GM21576 (cell line): Measurements from ENCODE around the gene SCGB3A1.

ENCODE experiments used
- ATAC-seq: cut with Tn5 transposase; IDR thresholded peaks from one replicate; pipeline ENCODE4 v1.9.1; 2021; ENCODE audit warnings: mild to moderate bottlenecking, moderate library complexity; ENCODE audit not compliant: unreplicated experiment

SCGB3A1 gene

DNA sequence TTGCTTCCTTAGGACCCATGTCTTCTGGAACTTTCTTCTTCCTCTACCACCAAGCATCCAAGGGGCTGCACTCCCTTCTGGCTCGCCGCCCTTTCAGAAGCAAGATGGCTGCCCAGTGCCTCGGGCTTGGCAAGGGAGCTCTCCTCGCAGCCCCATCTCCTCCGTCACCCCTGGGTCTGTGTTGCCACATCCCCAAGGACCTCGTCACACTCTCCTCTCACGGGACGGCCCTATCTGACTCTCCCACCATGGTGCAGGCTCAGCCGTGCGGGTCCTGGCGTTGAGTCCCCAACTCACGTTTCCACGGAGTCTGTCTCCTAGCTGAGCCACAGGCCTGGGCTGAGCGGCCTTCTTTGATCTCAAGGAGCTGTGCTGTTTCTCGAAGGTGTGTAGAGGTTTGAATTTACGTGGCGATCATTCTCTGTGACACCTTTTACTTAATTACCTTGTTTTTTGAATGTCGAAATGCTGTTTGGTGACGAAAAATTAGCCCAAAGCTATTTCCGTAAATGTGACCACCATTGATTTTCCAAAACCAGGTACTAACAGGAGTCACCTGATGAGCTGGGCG is 15.0 kb upstream of the SCGB3A1 start:
- ATAC-seq = no peak

DNA sequence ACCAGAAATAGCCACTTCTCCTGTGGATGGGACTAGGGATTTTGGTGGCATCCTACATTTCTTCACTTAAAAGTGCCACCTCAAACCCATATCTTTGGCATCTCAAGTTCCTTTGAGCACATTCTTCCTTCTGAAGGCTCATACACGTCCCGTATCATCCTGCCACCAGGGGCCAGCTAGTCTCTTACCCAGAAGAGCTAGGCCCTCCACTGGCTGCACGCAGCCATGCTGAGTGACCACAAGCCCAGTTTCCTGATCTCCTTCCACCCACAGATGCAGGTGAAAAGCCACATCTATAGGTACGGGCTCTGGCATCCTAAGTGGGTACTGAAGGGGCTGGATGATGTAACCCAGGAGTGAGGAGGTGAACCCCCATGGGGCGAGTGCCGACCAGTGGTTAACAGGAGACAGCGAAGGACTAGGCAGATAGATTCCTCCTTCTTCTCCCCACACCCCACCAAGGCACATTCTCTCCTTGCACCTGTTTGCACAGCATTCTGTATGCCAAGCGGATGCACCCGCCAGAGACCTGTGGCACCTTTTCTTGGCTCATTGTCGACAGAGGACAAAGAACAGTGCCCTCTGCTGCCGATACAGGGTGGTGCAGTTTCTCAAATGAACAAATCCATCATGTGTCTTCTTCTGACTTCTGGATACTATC is 14.4 kb upstream of the SCGB3A1 start:
- no peak for ATAC-seq

DNA sequence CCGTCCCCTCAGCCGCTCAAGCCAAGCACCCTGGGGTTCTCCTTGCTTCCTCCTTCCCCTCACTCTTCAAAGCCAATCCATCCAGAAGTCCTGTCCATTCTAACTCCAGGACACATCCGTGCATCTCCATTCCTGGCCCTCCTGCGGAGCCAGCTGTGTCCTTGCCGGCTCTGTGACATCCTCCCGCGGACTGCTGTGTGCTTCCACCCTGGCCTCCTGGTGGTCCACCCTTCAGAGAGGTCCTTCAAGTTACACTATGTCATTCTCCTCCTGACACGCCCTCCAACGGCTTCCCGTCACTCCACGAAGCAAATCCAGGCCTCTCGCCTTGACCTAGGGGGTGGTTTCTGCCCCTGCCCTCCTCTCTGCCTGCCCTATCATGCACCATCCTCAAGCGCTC is 13.0 kb upstream of the SCGB3A1 start:
- ATAC-seq = no peak

DNA sequence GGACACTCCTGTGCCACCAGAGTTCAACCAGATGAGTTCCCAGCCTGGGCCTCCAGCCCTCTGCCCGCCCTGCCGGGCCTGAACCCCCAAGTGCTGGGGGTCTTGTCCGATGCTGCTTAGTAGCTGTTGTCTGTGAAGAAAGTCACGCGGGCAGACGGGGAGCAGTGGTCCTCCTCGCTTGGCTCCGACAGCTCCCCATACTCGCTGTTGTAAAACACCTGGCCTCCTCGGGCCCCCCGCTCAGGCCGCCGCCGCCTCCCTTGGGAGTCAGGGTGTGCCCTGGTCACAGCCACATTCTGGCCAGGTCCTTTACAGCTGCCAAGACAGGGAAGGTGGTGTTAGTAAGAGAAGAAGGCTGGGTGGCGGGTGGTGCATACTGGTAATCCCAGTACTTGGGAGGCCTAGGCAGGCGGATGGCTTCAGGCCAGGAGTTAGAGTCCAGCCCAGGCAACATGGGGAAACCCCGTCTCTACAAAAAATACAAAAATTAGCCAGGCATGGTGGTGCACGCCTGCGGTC is 11.8 kb upstream of the SCGB3A1 start:
- no peak for ATAC-seq

DNA sequence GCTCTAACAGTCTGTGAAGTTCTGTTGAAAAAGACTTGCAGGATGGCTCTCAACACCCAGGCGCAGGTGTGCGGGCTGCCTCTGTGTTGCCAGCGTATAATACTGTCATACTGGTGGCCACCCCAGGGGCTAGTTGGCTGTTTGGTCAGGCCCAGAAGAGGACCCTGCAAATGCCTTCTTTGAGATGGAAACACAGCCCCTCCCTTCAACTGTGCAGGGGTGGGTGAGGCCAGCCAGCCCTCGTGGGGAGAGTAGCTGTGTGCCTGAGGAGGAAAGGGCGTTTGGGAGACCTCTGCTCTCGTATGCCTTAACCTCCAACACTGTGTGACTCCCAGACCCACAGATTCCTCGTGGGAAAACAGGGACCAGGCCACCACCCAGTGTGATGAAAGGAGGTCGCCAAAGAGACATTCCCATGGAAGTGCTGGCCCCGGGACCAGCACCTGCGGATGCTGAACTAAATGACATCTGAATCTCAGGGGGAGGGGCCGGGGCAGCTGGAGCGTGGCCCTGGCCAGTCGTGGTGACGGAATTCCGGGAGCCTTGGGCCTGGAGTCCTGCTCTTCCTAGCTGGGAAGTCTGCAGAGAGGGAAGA is 11.3 kb upstream of the SCGB3A1 start:
- no peak for ATAC-seq

DNA sequence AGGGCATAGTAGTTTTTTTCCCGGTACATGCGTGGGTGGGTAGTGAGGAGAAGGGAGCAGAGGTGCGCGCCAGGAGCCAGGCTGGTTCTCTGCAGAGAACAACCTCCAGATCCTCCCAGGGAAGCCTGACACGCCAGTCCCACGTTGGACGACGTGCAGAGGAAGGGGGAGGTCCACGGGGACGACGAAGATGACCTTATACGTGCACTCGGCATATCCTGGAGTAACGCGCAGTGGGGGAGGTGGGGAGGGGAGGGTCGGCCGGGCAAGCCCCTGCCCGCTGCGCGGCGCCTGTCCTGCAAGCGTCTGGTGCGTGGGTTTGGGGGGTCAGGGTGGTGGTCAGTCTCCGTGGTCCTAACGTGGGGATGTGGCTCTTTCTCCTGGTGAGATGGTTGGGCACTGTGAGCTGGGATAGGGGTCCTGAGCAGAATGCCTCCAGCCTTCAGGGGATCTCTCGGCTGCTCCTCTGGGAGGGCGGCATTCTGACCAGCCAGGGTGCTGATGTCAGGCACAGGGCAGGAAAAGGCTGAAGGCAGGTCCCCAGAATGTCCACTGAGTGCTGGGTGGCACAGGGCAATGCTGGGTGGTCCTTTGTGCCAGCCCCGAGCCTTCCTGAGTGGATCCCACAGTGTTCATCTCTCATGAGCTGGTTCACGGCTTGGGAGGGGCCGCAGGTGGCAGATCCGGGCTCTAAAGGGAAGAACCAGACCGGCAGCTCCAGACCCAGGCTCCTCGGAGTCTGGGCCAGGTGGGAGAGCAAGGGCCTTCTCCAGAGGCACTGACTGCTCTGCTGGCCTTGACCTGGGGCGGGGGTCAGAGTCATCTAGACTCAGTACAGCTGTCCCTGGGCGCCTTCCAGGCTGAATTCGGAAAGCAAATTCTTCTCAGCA is 10.5 kb upstream of the SCGB3A1 start:
- ATAC-seq = no peak

DNA sequence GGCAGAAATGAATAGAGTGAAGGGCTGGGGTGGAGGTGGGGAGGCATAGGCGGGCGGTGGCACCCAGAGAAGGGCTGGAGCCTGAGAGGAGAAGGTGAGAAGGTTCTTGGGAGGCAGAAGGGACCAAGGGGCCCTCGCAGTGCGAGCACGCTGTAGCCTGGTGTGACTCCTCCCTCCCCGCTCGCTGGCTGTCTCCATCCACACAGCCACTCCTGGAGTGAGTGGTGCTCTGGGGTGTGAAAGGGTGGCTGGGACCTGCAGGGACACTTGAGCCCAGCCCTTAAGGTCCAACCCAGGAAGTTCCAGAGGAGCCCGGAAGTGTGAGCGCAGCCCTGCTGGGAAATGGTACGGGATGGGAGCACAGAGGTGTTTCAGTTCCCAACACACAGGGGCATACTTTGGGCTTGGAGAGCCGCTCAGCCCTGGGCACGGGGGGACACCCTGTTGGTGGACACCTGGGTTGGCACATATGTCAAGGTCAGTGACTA is 9.3 kb upstream of the SCGB3A1 start:
- no peak for ATAC-seq

DNA sequence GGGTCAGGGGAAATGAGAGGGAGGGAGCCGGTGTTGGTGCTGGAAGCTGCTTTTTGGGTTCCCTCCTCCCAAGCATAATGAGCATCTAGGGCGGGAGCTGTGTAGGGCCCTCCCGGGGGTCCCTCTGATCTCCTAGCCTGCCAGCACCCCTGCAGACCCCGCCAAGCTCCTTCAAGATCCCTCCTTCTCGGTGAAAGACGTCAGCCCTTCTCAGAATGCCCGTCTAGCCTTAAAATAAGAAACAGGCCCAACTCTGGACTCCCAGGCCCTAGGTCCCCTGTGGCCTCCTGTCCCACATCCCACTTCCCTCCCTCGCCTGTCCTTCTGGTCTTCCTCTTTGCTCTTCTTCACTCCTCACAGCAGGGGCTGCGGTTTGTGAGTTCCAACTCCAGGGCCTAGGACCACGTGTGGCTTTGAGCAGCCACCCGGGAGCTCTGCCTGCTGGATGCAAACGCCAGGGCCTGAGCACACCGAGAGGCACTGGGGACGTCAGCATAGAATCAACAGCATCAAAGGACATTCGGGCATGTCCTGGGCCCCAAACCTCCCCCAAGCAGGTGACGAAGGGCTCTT is 8.8 kb upstream of the SCGB3A1 start:
- no peak for ATAC-seq

DNA sequence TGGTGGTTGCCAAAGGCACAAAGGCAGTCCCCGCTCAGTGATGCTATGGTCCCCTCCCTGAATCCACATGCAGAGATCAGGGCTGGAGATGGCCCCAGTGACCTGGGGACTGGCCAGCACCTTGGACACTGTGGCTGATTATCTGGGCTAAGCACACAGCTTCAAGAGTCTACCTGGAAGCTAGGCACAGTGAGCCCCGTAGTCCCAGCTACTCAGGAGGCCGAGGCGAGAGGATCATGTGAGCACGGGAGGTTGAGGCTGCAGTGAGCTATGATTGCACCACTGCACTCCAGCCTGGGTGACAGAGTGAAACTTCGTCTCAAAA is 8.3 kb upstream of the SCGB3A1 start:
- ATAC-seq = no peak

DNA sequence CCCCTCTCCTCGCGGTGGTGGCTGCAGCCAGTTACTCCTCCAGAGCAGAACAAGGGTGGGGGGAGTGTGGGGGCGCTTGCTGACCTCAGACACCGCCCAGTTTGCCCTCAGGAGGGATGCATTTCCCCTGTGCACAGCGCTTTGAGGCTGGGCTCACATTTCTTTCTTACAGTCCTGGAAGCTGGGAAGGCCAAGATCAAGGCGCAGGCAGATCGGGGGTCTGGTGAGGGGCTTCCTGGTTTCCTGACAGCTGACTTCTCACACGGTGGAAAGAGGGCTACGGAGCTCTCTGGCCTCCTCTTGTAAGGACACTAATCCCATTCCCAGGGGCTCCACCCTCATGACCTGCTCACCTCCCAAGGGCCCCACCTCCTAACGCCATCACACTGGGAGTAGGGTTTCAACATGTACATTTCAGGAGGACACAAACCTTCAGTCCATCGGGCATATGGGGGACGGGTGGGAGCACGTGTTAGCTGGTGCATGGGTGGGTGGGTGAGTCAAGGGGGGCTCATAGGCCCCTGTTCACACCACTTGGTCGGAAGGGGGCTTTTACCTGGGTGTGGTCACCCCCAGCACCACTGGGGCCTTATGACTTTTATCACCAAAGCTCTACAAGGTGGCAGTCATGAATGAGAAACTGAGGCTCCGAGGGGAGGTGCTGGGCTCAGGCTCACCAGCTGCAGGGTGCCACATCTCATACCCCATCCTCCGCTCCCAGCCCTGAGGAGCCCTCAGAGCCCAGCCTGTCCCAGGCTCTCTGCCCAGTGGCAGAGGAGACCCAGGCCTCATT is 7.7 kb upstream of the SCGB3A1 start:
- no peak for ATAC-seq

DNA sequence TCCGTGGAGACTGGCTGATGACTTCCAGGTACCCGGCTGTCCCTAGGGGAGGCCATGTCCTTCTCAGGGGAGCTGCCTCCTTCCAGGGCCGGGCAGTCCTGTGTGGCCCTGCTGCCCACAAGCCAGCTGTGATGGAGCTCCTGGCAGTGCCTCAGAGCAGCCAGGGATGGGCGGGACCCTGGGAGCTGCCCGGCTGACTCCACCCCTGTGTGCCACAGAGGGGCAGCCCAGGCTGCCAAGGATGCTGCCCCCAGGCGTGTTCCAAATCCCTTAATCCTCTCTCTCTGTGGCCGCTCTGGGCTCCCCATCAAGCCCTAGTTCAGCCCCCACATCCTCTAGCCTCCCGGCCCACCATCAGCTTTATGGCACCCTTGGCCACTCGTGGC is 7.0 kb upstream of the SCGB3A1 start:
- no peak for ATAC-seq

DNA sequence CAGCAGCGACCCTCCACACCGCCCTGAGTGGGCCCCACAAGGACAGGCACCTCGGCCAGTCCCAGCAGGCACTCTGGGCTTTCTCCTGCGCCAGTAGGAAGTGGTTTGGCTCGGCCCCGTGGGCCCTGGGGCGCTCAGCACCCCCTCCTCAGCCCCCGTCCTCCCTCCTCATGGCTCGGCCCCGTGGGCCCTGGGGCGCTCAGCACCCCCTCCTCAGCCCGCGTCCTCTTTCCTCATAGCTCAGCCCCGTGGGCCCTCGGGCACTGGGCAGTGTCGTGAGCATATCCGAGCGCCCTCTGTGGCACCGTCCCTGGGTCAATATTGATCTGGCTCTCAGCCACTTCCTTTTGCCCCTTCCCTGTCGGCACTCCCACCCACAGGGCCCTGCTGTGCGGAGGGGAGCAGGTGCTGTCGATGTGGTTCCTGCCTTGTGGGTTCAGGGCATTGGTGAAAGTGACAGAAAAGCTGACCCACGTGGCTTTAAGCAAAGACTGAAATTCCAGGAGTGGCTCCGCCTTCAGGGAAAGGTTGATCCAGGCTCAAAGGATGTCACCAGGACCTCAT is 5.5 kb upstream of the SCGB3A1 start:
- no peak for ATAC-seq

DNA sequence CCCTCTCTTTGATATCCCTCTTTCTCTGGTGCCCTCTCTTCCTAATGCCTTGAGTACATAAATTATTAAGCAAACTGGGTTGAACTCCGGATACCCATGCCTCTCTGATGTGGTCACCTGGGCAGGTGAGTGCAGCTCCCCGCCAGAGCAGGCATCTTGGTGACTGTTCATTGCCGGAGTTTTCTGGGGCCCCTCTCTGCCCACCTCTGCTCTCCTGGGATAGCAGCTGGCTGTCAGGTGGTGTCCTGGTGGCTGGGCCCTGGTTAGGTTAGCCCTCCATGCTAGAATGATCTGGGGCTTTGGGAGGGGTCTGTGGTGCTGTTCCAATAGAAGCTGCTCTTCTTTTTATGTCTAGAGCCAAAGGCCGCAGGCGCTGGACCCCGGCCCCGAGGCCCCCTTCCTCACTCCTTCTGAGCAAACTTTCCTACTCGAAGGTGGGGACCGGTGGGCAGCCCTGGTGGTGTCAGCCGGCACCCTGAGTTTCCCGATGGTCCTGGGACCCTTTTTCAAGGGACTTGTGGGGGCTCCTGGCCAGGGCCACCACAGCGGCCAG is 4.9 kb upstream of the SCGB3A1 start:
- no peak for ATAC-seq

DNA sequence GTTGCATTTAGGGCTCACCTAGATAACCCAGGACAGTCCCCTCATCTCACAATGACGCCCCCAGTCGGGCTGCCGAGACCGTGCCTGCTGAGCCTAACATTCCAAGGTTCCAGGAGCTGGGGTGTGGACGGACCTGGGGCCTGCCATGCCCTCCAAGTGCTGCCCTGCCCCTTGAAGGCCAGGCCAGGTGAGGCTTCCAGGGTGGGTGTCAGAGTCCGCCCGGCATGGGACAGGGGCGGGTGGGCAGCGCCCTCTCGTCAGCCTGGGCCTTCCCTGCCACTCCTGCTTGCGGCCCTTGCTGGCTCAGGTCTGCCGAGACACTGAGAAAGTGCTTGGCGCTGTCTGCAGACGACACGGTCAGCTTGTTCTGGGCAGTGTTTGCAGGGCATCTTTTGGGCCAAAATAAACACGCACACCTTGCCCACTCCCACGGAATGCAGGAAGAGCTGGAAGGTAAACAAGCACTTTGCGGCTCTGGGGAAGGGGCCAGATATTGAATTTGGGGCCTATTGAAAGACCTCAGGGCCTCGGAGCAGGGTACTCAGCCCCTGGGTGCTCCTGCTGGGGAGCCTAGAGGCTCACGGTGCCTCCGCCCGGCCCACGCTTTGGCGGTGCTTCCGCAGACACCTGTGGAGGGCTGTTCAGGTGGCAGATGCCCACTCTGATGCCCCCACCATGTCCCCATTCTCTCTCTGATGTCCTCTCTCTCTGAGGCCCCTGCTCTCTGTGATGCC is 4.2 kb upstream of the SCGB3A1 start:
- ATAC-seq = no peak

DNA sequence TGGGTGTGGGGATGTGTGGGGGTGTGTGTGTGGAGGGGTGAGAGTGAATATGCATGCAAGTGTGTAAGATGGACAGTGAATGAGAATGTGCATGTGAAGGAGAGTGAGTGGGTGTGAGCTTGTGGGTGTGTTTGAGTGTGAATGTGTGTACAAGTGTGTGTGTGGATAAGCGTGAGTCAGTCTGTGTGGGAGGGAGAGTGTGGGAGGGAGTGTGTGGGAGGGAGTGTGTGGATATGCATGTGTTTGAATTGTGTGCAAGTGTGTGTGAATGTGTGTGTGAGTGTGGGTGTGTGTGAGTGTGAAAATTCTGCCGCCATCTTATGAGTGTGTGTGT is 3.7 kb upstream of the SCGB3A1 start:
- no peak for ATAC-seq

DNA sequence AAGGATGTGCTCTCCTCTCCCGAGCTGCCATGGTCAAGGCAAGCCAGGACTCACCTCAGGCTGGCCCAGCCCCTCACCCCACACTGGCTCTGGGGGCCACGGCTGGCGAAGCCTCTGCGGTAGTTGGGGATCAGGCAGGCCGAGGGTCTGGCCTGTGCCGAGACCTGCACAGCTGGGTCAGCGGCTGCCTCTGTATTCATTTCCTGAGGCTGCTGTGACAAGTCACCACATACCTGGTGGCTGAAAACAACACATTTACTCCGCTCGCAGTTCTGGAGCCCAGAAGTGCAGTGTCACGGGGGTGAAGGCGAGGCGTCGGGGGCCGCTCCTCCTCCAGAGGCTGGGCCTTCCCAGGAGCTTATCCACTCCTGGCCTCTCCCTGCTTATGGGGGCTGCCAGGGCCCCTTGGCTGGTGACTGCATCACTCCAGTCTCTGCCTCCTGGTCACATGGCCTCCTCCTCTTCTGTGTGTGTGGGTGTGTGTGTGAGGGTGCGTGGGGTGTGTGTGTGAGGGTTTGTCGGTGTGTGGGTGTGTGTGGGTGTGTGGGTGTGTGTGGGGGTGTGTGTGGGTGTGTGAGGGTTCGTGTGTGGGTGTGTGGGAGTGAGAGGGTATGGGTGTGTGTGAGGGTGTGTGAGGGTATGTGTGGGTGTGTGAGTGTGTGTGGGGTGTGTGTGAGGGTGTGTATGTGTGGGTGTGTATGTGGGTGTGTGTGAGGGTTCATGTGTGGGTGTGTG is 3.2 kb upstream of the SCGB3A1 start:
- no peak for ATAC-seq

DNA sequence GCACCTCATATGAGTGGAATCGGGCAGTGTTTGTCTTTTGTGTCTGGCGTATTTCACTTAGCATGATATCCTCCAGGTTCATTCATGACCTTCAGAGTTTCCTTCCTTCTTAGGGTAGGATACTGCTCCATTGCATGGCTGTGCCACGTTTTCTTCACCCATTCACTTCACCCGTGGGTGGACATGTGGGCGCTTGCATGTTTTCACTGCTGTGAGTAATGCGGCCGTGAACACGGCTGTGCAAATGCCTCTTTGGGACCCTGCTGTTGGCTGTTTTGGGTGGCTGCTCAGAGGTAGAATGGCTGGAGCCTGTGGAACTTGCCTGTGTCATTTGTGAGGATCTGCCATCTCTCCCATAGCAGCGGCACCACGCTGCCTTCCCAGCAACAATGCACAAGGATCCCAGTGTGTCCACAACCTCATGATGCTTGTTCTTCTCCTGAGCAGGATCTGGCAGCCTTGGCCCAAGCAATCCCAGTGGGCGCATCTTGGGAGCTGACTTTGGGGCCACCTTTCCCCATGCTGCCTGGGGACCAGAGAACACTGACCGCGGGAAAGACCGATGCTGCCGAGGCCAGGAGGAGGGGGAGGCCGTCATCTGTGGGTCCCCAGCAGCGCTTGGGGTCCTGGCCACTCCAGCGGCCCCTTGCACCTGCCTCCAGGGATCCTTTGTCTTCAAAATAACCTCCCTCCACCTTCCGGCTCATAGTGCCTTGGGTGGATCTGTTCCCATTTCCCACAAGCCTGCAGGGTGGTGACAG is 2.3 kb upstream of the SCGB3A1 start:
- ATAC-seq = no peak

DNA sequence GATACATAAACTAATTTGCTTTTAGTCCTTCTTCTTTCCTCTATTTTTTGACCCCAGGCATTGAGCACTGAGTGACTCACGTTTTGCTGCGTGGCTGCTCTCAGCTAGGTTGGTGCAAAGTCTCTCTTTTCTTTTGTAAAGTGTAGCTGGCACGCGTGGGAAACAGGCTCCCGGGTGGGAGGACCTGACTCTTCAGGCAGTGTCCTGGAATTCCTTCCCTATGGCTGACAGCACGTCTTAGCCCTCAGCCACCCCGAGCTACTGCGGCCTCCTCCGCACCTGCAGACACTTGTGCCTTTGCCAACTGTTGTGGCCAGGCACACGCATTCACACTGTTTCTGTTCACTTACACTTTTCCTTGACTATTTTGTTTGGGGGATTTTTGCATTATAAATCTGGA is 877 bp upstream of the SCGB3A1 start:
- ATAC-seq = no peak
